K562 (cell line): ENCODE results near the gene GTPBP2.

Experiments used
- CTCF ChIP-seq, 3 experiments: IDR thresholded peaks in 2 of 3; conservative IDR thresholded peaks in 1 of 3; 2 replicates each; pipeline ENCODE4 v1.5.1; 2011 to 2012; ENCODE audit warnings: low read length in 3 of 3, mild to moderate bottlenecking in 3 of 3, control low read depth in 2 of 3, improper control_type of control experiment in 1 of 3, inconsistent platforms in 1 of 3, low read depth in 1 of 3, mixed read lengths in 1 of 3, moderate library complexity in 1 of 3; ENCODE audit not compliant: insufficient read depth in 2 of 3
- EP300 ChIP-seq: IDR thresholded peaks from 2 replicates; pipeline ENCODE4 v1.6.1; 2012; ENCODE audit warnings: low read length, improper control_type of control experiment
- GABPA ChIP-seq: fragments of 200-800 bp; sonication (Bioruptor generic); conservative IDR thresholded peaks from 2 replicates; pipeline ENCODE4 v1.6.1; 2016; ENCODE audit warnings: low read depth, missing genetic modification characterization, missing compliant biosample characterization
- HDGF ChIP-seq: fragments of 450-650 bp; IDR thresholded peaks from 2 replicates; pipeline ENCODE4 v1.6.1; 2016
- HNRNPL ChIP-seq: fragments of 200-400 bp; formaldehyde crosslinking; IDR thresholded peaks from 2 replicates; pipeline ENCODE4 v1.6.1; 2017; ENCODE audit warnings: low read depth, mild to moderate bottlenecking, low read length
- MXI1 ChIP-seq: IDR thresholded peaks from 2 replicates; pipeline ENCODE4 v1.6.1; 2011; ENCODE audit warnings: low read depth, mild to moderate bottlenecking, improper control_type of control experiment, low read length
- POLR2AphosphoS5 ChIP-seq: IDR thresholded peaks from 2 replicates; pipeline ENCODE4 v1.6.1; 2011; ENCODE audit warnings: mild to moderate bottlenecking, low read depth, low read length, moderate library complexity; ENCODE audit not compliant: control insufficient read depth, insufficient read depth
- PTBP1 ChIP-seq: fragments of 200-400 bp; formaldehyde crosslinking; IDR thresholded peaks from 2 replicates; pipeline ENCODE4 v1.6.1; 2017; ENCODE audit warnings: low read depth, low read length
- ZNF232 ChIP-seq: sonication (generic); formaldehyde crosslinking; IDR thresholded peaks from 2 replicates; pipeline ENCODE4 v1.8.0; 2022; ENCODE audit warnings: mild to moderate bottlenecking, missing genetic modification reagents

- TF ChIP-seq EP300 (no peak), CTCF (IDR thresholded peaks at IDR 0.05 in 2 of 3, conservative IDR thresholded peaks at IDR 0.05 in 1 of 3; ENCODE audit: insufficient read depth in 2 of 3, low read depth in 1 of 3, low read length in 3 of 3) (no peak), MXI1 (no peak), HDGF (no peak), GABPA (tag) (no peak), ZNF232 (CRISPR knock-in tag) (no peak), PTBP1 (no peak), POLR2AphosphoS5 (no peak), HNRNPL (no peak)
These were observed 35.1 kb downstream of the GTPBP2 start for GRCh38 chr6:43593938-43594337.
